Motor neuron (in vitro differentiated cells): ENCODE results near the gene P2RY2. TPM values are rescaled to one million over a fixed set of nuclear protein-coding genes. Genes with fewer than 3 reads are reported as not detected.

ENCODE experiments used
- ATAC-seq, 8 experiments: fragments of 200-7000 bp; cut with Tn5 transposase; replicated peaks in 6 of 8; 2 replicates each; pipeline ENCODE4 v1.8.0; 2021; ENCODE audit warnings: mild to moderate bottlenecking in 8 of 8, moderate library complexity in 8 of 8
- H3K27ac ChIP-seq, 2 donors: fragments of 250-450 bp; sonication (Bioruptor Pico); 2 replicates each; pipeline ENCODE4 v1.9.0; 2021; ENCODE audit warnings: antibody characterized with exemption in 2 of 2, mild to moderate bottlenecking in 2 of 2, moderate library complexity in 1 of 2
- H3K4me1 ChIP-seq, 2 donors: fragments of 250-450 bp; sonication (Bioruptor Pico); replicated peaks in 1 of 2; 2 replicates each; pipeline ENCODE4 v1.6.1; 2021; ENCODE audit warnings: antibody characterized with exemption in 2 of 2, mild to moderate bottlenecking in 2 of 2, moderate library complexity in 1 of 2
- H3K4me3 ChIP-seq, 5 donors: fragments of 250-450 bp; sonication (Bioruptor Pico); 2 replicates each; pipeline ENCODE4 v1.9.0; 2021; ENCODE audit warnings: antibody characterized with exemption in 5 of 5, mild to moderate bottlenecking in 5 of 5, moderate library complexity in 4 of 5
- WGBS, 10 experiments: fragments of 450-650 bp; shearing (Covaris generic); methylation state at CpG; one replicate each; pipeline ENCODE4 v1.0.0; 2022; 5-methylcytosine and 5-hydroxymethylcytosine counted together
- in situ Hi-C, 9 experiments: fragments of 400-800 bp; cut with MboI; loops; one replicate each; pipeline ENCODE4 v1.15.0; 2021; ENCODE audit warnings: low sequenced_read_pairs in 9 of 9, low pct_unique_long_range_greater_than_20kb in 2 of 9; ENCODE audit not compliant: unreplicated experiment in 9 of 9
- total RNA-seq, 8 experiments: library from RNA; unstranded; fragments of 300-600 nt; gene quantifications; 2 replicates each; pipeline versions ENCODE4 v1.2.3 to v1.2.4, GENCODE V29; 2022

The P2RY2 gene
- total RNA-seq, 8 experiments from 2014 or later, result 0.05 to 3.6 (median 0.14) TPM; not detected in 1

DNA sequence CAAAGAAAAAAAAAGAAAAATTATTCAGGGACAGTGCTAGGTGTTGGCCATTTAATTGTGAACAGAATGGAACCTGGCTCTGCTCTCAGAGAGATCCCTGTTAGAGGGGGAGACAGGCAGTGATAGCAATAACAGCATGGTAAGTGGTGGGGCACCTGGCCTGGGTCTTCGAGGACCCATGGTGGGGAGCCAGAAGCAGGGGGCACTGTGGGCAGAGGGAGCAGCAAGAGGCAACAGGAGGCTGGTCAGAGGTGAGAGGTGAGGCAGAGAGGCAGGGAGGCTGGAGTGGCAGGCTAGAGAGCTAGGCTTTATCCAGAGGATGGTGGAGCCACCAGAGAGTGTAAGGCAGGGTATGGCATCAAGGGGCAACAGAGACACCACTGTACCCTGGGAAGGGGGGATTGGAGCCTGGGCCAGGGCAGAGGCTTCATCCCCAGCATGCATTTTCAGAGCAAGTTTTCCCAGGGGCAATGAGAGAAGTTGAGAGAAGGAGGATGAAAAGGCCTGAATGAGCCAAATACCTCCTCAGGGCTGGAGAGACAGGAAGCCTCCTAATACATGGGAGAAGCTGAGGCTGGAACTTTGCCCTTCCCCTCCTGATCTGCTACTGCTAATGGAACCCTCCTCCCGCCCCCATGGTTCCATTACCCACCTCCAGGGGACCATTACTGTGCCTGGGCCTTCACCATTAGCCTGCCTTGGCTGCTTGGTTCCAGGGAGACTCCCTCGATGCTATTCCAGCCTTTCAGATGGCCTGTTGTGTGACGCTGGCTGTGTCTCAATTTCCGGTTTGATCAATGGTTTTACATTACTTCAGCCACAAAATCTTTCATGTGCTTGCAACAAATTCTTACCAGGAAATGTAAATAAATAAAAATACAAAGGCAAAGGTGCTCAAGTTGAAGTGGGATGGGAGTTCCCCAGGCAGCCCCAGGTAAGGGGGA lies 2.6 kb upstream of the P2RY2 start:
- ATAC-seq, result no peak
- in situ Hi-C loops, result no loop called here
- Histone ChIP-seq H3K4me1 (peaks cover 0 to 15% of the 10 kb centered on the region in 2 donors), H3K4me3 (no peak overlapping the region), H3K27ac (no peak overlapping the region)
- 29 to 73% (median 60%) methylated on average over 1 to 4 of the region's 5 CpGs; no CpG with 5 or more reads in 7 of the 10 experiments for WGBS, 10 experiments

DNA sequence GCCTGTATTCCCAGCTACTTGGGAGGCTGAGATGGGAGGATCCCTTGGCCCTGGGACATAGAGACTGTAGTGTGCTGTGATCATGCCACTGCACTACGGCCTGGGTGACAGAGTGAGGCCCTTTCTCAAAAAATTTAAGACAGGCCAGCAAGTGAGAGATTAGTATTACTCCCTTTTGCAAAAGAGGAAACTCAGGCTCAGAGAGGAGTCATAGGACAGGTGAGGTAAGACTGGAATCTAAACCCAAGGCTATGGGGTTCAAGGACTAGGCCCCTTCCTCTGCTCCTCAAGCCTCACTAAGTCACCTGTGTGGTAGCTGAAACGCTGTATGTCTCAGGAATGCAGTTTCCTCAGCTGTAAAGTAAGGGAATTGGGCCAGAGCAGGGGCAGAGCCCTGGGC lies 1.6 kb upstream of the P2RY2 start:
- in situ Hi-C loops, result no loop called here
- 67 to 100% methylated on average over 1 of the region's 2 CpGs; no CpG with 5 or more reads in 8 of the 10 experiments for WGBS, 10 experiments
- no peak overlapping the region for H3K27ac ChIP-seq
- no peak for ATAC-seq
- H3K4me3 ChIP-seq, result no peak overlapping the region
- H3K4me1 ChIP-seq, result peaks cover 0 to 15% of the 10 kb centered on the region in 2 donors

DNA sequence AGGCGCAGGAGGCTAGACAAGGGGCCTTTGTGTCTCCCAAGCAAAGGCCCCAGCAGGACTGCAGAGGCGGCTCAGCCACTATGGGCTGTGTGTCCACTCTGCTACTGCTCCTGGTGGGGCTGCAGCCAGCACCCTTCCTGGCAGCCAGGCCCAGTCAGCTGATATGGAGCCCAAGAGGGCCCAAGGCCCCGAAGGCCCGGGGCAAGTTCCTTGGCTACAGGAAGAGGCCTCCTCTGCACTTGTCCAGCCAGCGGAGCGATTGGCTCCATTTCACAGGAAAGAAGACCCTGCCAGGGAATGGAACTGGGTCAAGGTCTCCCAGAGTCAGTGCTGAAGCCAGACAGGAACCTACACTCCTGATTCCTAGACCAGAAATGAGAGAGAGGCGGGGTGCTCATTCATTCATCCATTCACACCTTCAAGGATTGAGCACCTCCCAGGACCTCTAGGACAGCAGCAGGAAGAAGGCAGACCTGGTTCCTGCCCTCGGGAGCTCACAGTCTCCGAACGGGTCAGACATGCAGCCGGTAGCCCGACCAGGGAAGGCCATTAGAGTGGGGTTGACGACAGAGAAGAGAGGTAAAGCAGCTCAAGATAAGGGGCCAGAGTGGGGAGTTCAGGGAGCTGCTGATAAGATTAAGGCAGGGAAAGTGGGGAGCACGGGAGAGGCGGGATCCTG lies 811 bp upstream of the P2RY2 start:
- Histone ChIP-seq H3K4me1 (peaks cover 0 to 15% of the 10 kb centered on the region in 2 donors), H3K27ac (no peak overlapping the region), H3K4me3 (no peak overlapping the region)
- no peak for ATAC-seq
- WGBS, 10 experiments, result 82 to 100% (median 95%) methylated on average over 1 to 11 of the region's 15 CpGs; no CpG with 5 or more reads in 3 of the 10 experiments
- in situ Hi-C loops, result no loop called here

DNA sequence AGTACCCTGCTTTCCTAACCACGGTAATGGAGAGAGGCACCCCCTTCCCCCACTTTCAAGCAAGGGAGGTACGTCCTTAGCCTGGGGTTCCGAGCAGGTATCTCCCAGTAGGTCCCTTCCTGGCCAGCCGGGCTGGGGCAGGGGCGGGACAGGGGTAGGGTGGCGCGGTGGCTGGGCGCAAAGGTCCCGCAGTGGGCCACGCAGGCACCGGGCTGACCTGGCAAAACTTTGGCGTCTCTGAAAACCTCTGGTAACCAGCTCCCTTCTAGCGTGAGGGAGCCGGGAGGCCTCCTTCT lies 323 bp upstream of the P2RY2 start:
- WGBS, 10 experiments, result 52 to 100% (median 67%) methylated on average over 2 to 5 of the region's 14 CpGs; no CpG with 5 or more reads in 7 of the 10 experiments
- peaks cover 0 to 14% of the 10 kb centered on the region in 2 donors for H3K4me1 ChIP-seq
- no peak overlapping the region for H3K27ac ChIP-seq

DNA sequence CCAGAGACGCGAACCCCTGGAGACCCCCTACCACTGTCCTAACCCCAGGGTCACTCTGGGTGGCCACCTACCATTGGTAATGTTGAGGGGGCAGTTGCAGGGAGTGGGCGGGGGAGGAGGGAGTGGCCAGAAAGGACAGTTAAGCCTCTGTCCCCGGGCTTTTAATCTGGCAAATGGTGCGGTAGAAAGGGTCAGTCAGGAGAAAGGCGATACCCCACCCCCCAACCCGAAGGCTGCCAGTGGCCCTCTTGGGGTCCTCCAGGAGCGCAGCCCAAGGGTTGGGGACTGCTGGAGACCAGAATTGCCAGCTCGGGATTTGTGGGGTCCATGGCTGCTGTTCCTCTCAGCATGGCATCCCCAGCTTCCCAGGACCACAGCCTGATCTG lies 742 bp downstream of the P2RY2 start:
- H3K27ac ChIP-seq, result no peak overlapping the region
- no peak for ATAC-seq
- 18 to 43% methylated on average over 3 of the region's 9 CpGs; no CpG with 5 or more reads in 8 of the 10 experiments for WGBS, 10 experiments
- in situ Hi-C loops, result no loop called here
- peaks cover 0 to 4% of the 10 kb centered on the region in 2 donors for H3K4me1 ChIP-seq
- peak overlapping the region in 1 of 5 donors; percentile 19 for H3K4me3 ChIP-seq

More for the DNA sequence above, 323 bp upstream of the P2RY2 start:
- H3K4me3 ChIP-seq, result peak overlapping the region in 1 of 5 donors; percentile 29
- no peak for ATAC-seq
- in situ Hi-C loops, result no loop called here

DNA sequence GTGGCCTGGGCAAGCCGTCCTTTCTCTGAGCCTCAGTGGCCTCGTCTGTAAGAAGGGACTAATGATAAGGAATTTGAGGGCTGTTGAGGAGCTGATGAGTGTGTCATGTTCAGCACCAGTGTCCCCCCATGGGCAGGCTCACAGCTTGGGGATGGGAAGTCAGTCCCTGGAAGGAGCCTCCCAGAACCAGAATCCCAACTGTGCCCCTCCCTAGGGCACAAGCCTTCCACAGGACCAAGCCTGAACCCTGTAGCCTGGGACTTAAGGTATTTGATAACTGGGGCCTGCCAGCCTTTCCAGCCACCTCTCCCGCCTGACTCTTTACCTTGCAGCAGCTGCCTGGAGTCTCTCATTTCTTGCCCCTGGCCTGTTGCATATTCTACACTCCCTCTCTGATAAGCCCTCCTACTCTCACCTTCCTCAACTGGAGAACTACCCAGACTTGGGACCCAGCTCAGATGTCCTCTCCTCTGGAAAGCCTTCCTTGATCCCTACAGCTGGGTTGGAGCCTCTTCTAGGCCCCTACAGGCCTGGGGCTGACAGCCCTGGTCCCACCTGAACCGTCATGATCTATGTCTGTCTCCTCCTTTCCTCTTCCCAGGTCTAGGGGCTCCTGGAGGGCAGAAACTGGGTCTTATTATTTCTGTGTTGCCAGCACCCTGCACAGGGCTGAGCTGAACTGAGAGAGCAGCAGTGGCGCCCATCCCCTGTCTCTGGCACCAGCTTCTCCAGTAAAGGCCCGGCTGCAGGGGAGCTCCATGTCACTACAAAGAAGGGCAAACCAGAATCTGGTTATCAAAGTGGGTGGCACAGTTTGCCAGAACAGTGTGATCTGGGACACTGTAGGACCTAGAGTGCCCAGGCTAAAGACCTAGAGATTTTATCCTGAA lies 1.6 kb downstream of the P2RY2 start:
- H3K4me3 ChIP-seq, result no peak overlapping the region
- WGBS, 10 experiments, result 75 to 100% (median 86%) methylated on average over 1 to 5 of the region's 6 CpGs; no CpG with 5 or more reads in 4 of the 10 experiments
- in situ Hi-C loops, result no loop called here
- H3K4me1 ChIP-seq, result peaks cover 0 to 4% of the 10 kb centered on the region in 2 donors
- no peak overlapping the region for H3K27ac ChIP-seq
- no peak for ATAC-seq

DNA sequence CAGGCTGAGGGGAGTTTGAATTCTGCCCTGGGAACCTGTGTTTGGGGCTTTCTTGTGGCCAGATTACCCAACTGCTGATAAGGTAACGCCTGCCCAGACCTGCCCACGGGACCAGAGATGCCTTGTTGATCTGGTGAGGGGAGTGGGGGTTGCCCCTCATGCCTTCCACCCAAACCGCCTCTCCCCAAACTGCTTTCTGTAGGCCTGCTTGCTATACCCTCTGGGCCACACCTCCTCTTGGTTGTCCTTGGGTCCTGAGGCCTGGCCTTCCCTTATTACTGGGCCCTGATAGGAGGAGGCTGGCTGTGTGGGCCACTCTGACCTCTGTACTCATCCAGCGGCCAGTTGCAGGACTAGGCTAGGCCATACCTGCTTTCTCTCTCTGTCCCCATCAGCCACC lies 3.4 kb downstream of the P2RY2 start:
- peaks cover 0 to 4% of the 10 kb centered on the region in 2 donors for H3K4me1 ChIP-seq
- WGBS, 10 experiments, result 60 to 100% (median 69%) methylated on average over 1 to 3 of the region's 4 CpGs; no CpG with 5 or more reads in 7 of the 10 experiments
- H3K4me3 ChIP-seq, result no peak overlapping the region
- in situ Hi-C loops, result no loop called here
- ATAC-seq, result no peak
- no peak overlapping the region for H3K27ac ChIP-seq

DNA sequence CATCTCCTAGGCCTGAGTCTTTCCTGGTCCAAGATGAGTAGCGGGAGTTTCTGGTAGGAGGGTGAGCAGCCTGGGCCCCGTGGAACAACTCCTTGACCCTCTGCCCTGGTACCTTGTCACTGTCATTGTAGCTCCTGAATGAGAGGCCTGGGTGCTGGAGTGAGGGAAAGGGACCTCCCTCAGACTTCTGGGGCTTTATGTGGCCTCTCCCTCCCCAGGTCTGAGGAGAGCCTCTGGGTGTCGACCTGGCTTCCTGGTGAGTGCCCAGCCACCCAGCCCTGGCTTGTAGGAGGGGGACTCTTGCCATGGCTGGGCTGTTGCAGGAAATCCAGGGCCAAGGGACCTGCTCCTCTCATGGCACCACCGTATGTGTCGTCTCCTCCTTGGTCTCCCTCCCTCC lies 3.9 kb downstream of the P2RY2 start:
- Histone ChIP-seq H3K4me3 (no peak overlapping the region), H3K27ac (no peak overlapping the region), H3K4me1 (peaks cover 0 to 4% of the 10 kb centered on the region in 2 donors)
- WGBS, 10 experiments, result 40 to 100% (median 89%) methylated on average over 1 to 4 of the region's 5 CpGs; no CpG with 5 or more reads in 5 of the 10 experiments
- ATAC-seq, result no peak
- in situ Hi-C loops, result no loop called here

DNA sequence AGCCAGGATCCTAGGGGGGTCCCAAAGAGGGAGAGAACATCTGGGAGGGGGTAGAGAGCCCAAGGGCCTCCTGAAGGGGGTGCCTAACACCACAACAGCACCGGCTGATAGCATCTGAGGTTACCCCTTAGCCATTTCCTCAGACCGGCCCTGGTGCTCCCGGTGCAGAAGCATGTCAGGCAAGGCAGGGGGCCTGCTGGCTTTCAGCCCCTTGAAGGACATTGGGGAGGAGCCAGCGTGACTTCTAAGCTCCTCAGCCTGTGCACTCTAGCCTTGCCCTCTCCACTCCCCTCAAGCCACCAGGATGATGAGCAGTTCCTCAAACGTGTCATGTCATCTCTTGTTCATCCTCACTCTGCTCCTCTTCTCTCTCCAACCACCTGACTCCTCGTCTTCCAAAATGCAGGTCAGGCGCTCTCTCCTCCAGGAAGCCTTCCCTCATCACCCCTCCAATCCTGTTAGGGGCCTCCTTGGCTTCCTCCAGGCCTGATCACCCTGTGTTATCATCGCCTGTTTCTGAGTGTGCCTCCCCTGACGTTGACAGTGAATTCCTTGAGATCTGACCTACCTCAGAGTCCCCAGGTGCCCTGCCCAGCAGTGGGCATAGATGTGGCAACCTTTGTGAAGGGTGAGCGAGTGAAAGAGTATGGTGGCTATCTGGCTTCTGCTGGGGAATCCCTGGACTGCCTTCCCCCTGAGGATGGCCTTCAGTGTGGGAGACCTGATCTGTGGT lies 6.1 kb downstream of the P2RY2 start:
- WGBS, 10 experiments, result 30 to 80% (median 69%) methylated on average over 2 to 7 of the region's 10 CpGs; no CpG with 5 or more reads in 3 of the 10 experiments
- ATAC-seq, result no peak
- in situ Hi-C loops, result no loop called here
- Histone ChIP-seq H3K4me3 (no peak overlapping the region), H3K27ac (no peak overlapping the region), H3K4me1 (peaks cover 4 to 6% of the 10 kb centered on the region in 2 donors)

DNA sequence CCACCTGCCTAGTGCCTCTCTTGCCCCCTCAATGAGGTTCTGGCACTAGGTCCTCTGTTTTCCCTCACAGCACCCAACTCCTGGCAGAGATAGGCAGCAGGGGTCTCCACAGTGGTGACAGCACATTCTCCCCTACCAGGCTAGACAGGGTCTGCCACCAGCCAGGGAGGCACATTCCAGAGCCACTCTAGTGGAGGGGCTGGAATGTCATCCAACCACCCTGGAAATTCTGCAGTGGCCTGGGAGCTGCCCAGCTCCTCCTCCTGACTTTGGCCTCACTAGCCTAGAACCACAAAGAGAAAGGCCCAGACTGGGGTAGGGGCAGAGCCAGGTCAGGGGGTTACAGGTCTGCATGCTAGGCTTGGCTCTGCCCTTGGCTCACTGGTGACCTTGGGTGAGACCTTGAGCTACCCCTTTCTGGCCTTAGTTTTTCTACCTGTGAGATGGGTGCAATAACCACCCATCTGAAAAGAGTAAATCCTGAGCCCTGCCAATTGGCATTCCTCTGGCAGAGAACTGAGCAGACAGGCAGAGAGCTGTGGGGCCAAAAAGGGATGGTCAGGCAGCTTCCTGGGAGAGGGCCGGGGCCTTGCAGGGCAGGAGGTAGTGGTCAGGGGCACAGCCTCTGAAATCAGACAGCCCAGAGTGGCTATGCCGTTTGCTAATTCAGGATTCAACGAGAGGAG lies 7.1 kb downstream of the P2RY2 start:
- no peak overlapping the region for H3K4me3 ChIP-seq
- in situ Hi-C loops, result loop anchor here in 1 of 9 experiments (25.0 kb wide), 1 partner anchor 388 kb away; no protein-coding TSS in a partner anchor
- H3K27ac ChIP-seq, result no peak overlapping the region
- peaks cover 4 to 6% of the 10 kb centered on the region in 2 donors for H3K4me1 ChIP-seq
- WGBS, 10 experiments, result 38 to 100% (median 60%) methylated on average over 1 to 3 of the region's 3 CpGs; no CpG with 5 or more reads in 5 of the 10 experiments
- ATAC-seq, result no peak

DNA sequence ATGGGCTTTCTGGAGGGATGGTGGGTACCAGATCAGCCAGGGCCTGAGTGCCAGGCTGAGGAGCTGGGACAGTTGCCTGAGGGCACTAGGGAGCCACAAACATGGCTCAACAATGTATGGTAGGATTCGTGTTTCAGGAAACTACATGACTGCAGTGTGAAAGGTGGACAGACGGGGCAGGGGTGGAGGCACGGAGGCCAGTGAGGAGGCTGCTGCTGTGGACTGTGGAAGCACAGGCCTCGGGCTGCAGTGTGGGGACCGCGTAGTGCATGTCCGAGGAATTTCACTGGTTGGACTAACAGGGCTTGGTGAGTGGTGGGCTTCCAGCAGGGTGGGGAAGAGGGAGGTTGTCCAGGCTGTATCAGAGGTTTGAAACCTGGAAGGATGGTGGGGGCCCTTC lies 7.8 kb downstream of the P2RY2 start:
- H3K4me1 ChIP-seq, result peaks cover 4 to 6% of the 10 kb centered on the region in 2 donors
- ATAC-seq, result no peak
- 46 to 100% (median 90%) methylated on average over 2 to 7 of the region's 7 CpGs; no CpG with 5 or more reads in 5 of the 10 experiments for WGBS, 10 experiments
- H3K27ac ChIP-seq, result no peak overlapping the region
- no peak overlapping the region for H3K4me3 ChIP-seq
- in situ Hi-C loops, result loop anchor here in 1 of 9 experiments (25.0 kb wide), 1 partner anchor 389 kb away; no protein-coding TSS in a partner anchor
